DND-41 (cell line): ENCODE data around the gene MED25.

ENCODE experiments used
- EZH2 ChIP-seq: IDR thresholded peaks from 3 replicates; pipeline ENCODE4 v1.6.1; 2012; ENCODE audit warnings: borderline replicate concordance, low read depth, mild to moderate bottlenecking, moderate library complexity, low read length, inconsistent platforms; ENCODE audit not compliant: severe bottlenecking
- TF ChIP-seq, protein P1 (sequence below): IDR thresholded peaks from 2 replicates; pipeline ENCODE4 v1.5.1; 2012; ENCODE audit warnings: borderline replicate concordance, low read length, moderate library complexity, mild to moderate bottlenecking; ENCODE audit not compliant: poor library complexity, severe bottlenecking; ENCODE audit errors: extremely low read depth

DNA sequence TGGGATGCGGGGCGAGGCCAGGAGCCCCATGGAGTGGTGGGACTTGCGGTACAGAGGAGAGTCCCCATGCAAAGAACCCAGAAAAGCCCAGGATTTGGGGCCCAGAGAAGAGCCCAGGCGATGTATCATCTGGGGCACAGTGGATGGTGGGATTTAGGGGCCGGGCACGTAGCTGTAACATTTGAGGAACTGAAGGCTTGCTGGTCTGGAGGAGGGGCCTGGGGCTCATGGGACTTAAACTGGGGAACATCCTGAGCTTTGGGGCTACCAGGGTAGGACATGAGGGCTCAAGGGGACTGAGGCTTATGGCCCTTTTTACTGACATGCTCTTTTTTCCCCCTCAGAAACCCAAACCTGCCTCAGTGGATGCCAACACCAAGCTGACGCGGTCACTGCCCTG lies 13.5 kb downstream of the MED25 start:
- TF ChIP-seq, protein P1, sequence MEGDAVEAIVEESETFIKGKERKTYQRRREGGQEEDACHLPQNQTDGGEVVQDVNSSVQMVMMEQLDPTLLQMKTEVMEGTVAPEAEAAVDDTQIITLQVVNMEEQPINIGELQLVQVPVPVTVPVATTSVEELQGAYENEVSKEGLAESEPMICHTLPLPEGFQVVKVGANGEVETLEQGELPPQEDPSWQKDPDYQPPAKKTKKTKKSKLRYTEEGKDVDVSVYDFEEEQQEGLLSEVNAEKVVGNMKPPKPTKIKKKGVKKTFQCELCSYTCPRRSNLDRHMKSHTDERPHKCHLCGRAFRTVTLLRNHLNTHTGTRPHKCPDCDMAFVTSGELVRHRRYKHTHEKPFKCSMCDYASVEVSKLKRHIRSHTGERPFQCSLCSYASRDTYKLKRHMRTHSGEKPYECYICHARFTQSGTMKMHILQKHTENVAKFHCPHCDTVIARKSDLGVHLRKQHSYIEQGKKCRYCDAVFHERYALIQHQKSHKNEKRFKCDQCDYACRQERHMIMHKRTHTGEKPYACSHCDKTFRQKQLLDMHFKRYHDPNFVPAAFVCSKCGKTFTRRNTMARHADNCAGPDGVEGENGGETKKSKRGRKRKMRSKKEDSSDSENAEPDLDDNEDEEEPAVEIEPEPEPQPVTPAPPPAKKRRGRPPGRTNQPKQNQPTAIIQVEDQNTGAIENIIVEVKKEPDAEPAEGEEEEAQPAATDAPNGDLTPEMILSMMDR: no peak
- no peak for TF ChIP-seq EZH2
